Adrenal gland (tissue), 12 donors: ENCODE measurements around the gene AMN. TPM values are rescaled to one million over a fixed set of nuclear protein-coding genes. Genes with fewer than 3 reads are reported as not detected.

Experiments used
- DNase-seq, 7 donors: peaks; one replicate each; pipeline ENCODE4 v3.0.0-alpha.2; 2019 to 2020
- H3K27ac ChIP-seq, 5 donors: fragments of 200-600 bp; sonication (generic) in 4 of 5; 1 replicate in 3 of 5; 2 replicates in 2 of 5; pipeline versions ENCODE4 v1.5.1 to v1.8.0; 2016 to 2020; ENCODE audit warnings: mild to moderate bottlenecking in 1 of 5
- H3K27me3 ChIP-seq: fragments of 200-600 bp; 2 replicates; pipeline ENCODE4 v1.8.0; 2021
- H3K36me3 ChIP-seq, 2 donors: fragments of 200-600 bp; replicated peaks in 1 of 2; 1 replicate in 1 of 2; 2 replicates in 1 of 2; pipeline versions ENCODE4 v1.5.1 to v1.8.0; 2018 to 2022
- H3K4me1 ChIP-seq, 2 donors: fragments of 200-600 bp; replicated peaks in 1 of 2; 1 replicate in 1 of 2; 2 replicates in 1 of 2; pipeline versions ENCODE4 v1.5.1 to v1.8.0; 2018 to 2021
- H3K4me3 ChIP-seq, 4 donors: fragments of 200-600 bp; sonication (generic) in 3 of 4; one replicate each; pipeline ENCODE4 v1.5.1; 2016 to 2018
- H3K9me3 ChIP-seq, 3 donors: fragments of 200-600 bp; sonication (generic) in 1 of 3; replicated peaks in 1 of 3; 1 replicate in 2 of 3; 2 replicates in 1 of 3; pipeline versions ENCODE4 v1.5.1 to v1.8.0; 2016 to 2021
- CTCF ChIP-seq, 6 experiments: fragments of 450-650 bp in 4 of 6; fragments of 200-600 bp in 2 of 6; sonication (generic) in 1 of 6; IDR thresholded peaks; 1 replicate in 5 of 6; 2 replicates in 1 of 6; pipeline versions ENCODE4 v1.5.1 to v1.8.0; 2016 to 2021; ENCODE audit warnings: antibody characterized with exemption in 6 of 6, mild to moderate bottlenecking in 2 of 6, moderate library complexity in 1 of 6
- POLR2A ChIP-seq, 2 donors: fragments of 450-650 bp; IDR thresholded peaks; one replicate each; pipeline ENCODE4 v1.6.1; 2017; ENCODE audit warnings: antibody characterized with exemption in 2 of 2, mild to moderate bottlenecking in 2 of 2, moderate library complexity in 1 of 2
- WGBS, 4 donors: extraction: QIAGEN DNeasy Blood & Tissue Kit in 2 of 4; methylation state at CpG; one replicate each; pipeline versions ENCODE4 v1.1.5 to v1.1.7; 2013 to 2017; 5-methylcytosine and 5-hydroxymethylcytosine counted together
- intact Hi-C, 2 donors: fragments of 100-400 bp; cut with DNase I; formaldehyde crosslinking; loops; one replicate each; pipeline versions ENCODE4 v1.14.1 to v1.15.0; 2022 to 2023
- polyA plus RNA-seq, 3 donors: library from polyadenylated mRNA; stranded (reverse); fragments of 200-250 nt in 2 of 3; fragments of 350-450 nt in 1 of 3; fragmentation: Illumina TruSeq in 1 of 3; extraction: RNeasy Lipid Tissue Mini Kit (QIAGEN cat#74804) in 1 of 3; gene quantifications; one replicate each; pipeline ENCODE4 v1.2.3, GENCODE V29; 2013 to 2014
- total RNA-seq, 9 donors: library from RNA; depleted of rRNA in 4 of 9; stranded (reverse); fragments of >200 nt in 4 of 9; fragments of 120-200 nt in 1 of 9; fragmentation: NEBNext Ultra II Directional in 1 of 9; extraction: Animal tissue kit (Norgen Biotek cat#: 25700) in 1 of 9; gene quantifications; one replicate each; pipeline versions ENCODE4 v1.1.0 to v1.2.4, GENCODE V29; 2013 to 2023
- donor health status: healthy with polysubstance abuse.
- donor health status: Bipolar disorder and iron deficiency.
- donor health status: DM: yes; HTN: yes; CAD: no.
- donor health status: DM: no; HTN: no; CAD: no.
- donor health status: DM: no; HTN: no; CAD: no.
- donor health status: DM: yes; HTN: yes; CAD: no.

AMN gene
- total and polyA plus RNA-seq, 12 donors, result 0.07 to 3.6 (median 0.35) TPM; not detected in 4

- intact Hi-C loops, result no loop called here
- H3K4me3 ChIP-seq, result no peak overlapping the region
- H3K4me1 ChIP-seq, result no peaks in the 10 kb centered on the region
- no peaks in the 10 kb centered on the region for H3K9me3 ChIP-seq
- DNase-seq, result no peak
- TF ChIP-seq POLR2A (IDR thresholded peaks at IDR 0.05) (no peak), CTCF (IDR thresholded peaks at IDR 0.05) (no peak)
- H3K36me3 ChIP-seq, result no peaks in the 10 kb centered on the region
- no peaks in the 10 kb centered on the region for H3K27me3 ChIP-seq
- 93 to 98% (median 95%) methylated on average over 10 to 29 of the region's 29 CpGs for WGBS, 4 donors
- H3K27ac ChIP-seq, result no peak overlapping the region
These were observed 13.6 kb upstream of the AMN start for GRCh38 chr14:102908766-102909455.

GRCh38 chr14:102909462-102909861 lies 13.0 kb upstream of the AMN start:
- no peaks in the 10 kb centered on the region for H3K4me1 ChIP-seq
- WGBS, 4 donors, result 89 to 94% (median 92%) methylated on average over 5 to 10 of the region's 10 CpGs
- no peaks in the 10 kb centered on the region for H3K27me3 ChIP-seq
- no peaks in the 10 kb centered on the region for H3K36me3 ChIP-seq
- no peak overlapping the region for H3K4me3 ChIP-seq
- no peak for DNase-seq
- intact Hi-C loops, result no loop called here
- TF ChIP-seq CTCF (IDR thresholded peaks at IDR 0.05) (no peak), POLR2A (IDR thresholded peaks at IDR 0.05) (no peak)
- no peaks in the 10 kb centered on the region for H3K9me3 ChIP-seq
- H3K27ac ChIP-seq, result no peak overlapping the region

- no peak overlapping the region for H3K27ac ChIP-seq
- intact Hi-C loops, result no loop called here
- no peaks in the 10 kb centered on the region for H3K27me3 ChIP-seq
- no peak for DNase-seq
- 85 to 89% (median 86%) methylated on average over 9 to 10 of the region's 10 CpGs for WGBS, 4 donors
- H3K4me1 ChIP-seq, result no peaks in the 10 kb centered on the region
- no peak overlapping the region for H3K4me3 ChIP-seq
- no peaks in the 10 kb centered on the region for H3K36me3 ChIP-seq
- TF ChIP-seq POLR2A (IDR thresholded peaks at IDR 0.05), result no peak
- no peak for TF ChIP-seq CTCF (IDR thresholded peaks at IDR 0.05)
- no peaks in the 10 kb centered on the region for H3K9me3 ChIP-seq
These were observed 12.6 kb upstream of the AMN start for GRCh38 chr14:102909911-102910310.

- no peak for TF ChIP-seq POLR2A (IDR thresholded peaks at IDR 0.05)
- TF ChIP-seq CTCF (IDR thresholded peaks at IDR 0.05), result no peak
- intact Hi-C loops, result no loop called here
- no peak overlapping the region for H3K27ac ChIP-seq
- no peaks in the 10 kb centered on the region for H3K36me3 ChIP-seq
- DNase-seq, result no peak
- 92 to 94% (median 93%) methylated on average over 16 to 21 of the region's 21 CpGs for WGBS, 4 donors
- H3K27me3 ChIP-seq, result no peaks in the 10 kb centered on the region
- H3K4me1 ChIP-seq, result no peaks in the 10 kb centered on the region
- no peak overlapping the region for H3K4me3 ChIP-seq
- H3K9me3 ChIP-seq, result no peaks in the 10 kb centered on the region
These were observed 12.0 kb upstream of the AMN start for GRCh38 chr14:102910442-102910841.
